Ovary (tissue), 9 donors: Measurements from ENCODE around the gene WDR18. TPM values are rescaled to one million over a fixed set of nuclear protein-coding genes. Genes with fewer than 3 reads are reported as not detected.
A peak's percentile ranks its signal among the peaks of the same experiment; 100 is the strongest.

Source experiments
- DNase-seq, 5 donors: peaks; one replicate each; pipeline ENCODE4 v3.0.0-alpha.2; 2019 to 2020
- H3K27ac ChIP-seq, 2 donors: fragments of 200-600 bp; one replicate each; pipeline versions ENCODE4 v1.5.1 to v1.8.0; 2019 to 2022
- H3K27me3 ChIP-seq: fragments of 200-600 bp; one replicate; pipeline ENCODE4 v1.8.0; 2022
- H3K36me3 ChIP-seq: fragments of 200-600 bp; sonication (generic); one replicate; pipeline ENCODE4 v1.5.1; 2019
- H3K4me1 ChIP-seq: one replicate; pipeline ENCODE4 v1.8.1; 2013; ENCODE audit warnings: mild to moderate bottlenecking, moderate library complexity; ENCODE audit not compliant: insufficient read depth
- H3K4me3 ChIP-seq: fragments of 200-600 bp; sonication (generic); one replicate; pipeline ENCODE4 v1.5.1; 2017
- H3K9me3 ChIP-seq, 2 donors: fragments of 200-600 bp in 1 of 2; sonication (generic) in 1 of 2; one replicate each; pipeline versions ENCODE4 v1.5.1 to v1.8.1; 2013 to 2019; ENCODE audit warnings: mild to moderate bottlenecking in 1 of 2, moderate library complexity in 1 of 2
- EP300 ChIP-seq: sonication (generic); formaldehyde crosslinking; IDR thresholded peaks from one replicate; pipeline ENCODE4 v1.6.1; 2017; ENCODE audit warnings: antibody characterized with exemption
- POLR2A ChIP-seq: fragments of 450-650 bp; IDR thresholded peaks from one replicate; pipeline ENCODE4 v1.6.1; 2017; ENCODE audit warnings: antibody characterized with exemption, mild to moderate bottlenecking, moderate library complexity
- WGBS, 3 donors: extraction: QIAGEN DNeasy Blood & Tissue Kit in 1 of 3; methylation state at CpG; one replicate each; pipeline versions ENCODE4 v1.1.5 to v1.1.7; 2013 to 2017; 5-methylcytosine and 5-hydroxymethylcytosine counted together
- intact Hi-C, 4 donors: fragments of 100-400 bp; cut with DNase I; formaldehyde crosslinking; loops; one replicate each; pipeline versions ENCODE4 v1.11.0 to v1.15.1; 2022 to 2023
- polyA plus RNA-seq, 2 donors: library from polyadenylated mRNA; stranded (reverse); fragments of 200-250 nt in 1 of 2; fragments of 350-450 nt in 1 of 2; fragmentation: Illumina TruSeq in 1 of 2; extraction: RNeasy Lipid Tissue Mini Kit (QIAGEN cat#74804) in 1 of 2; gene quantifications; one replicate each; pipeline ENCODE4 v1.2.3, GENCODE V29; 2013 to 2014
- total RNA-seq, 7 donors: library from RNA; depleted of rRNA in 2 of 7; stranded (reverse); fragments of >200 nt in 2 of 7; fragmentation: NEBNext Ultra II Directional in 3 of 7; extraction: Animal tissue kit (Norgen Biotek cat#: 25700) in 3 of 7; gene quantifications; one replicate each; pipeline versions ENCODE4 v1.1.0 to v1.2.4, GENCODE V29; 2016 to 2023
- TF ChIP-seq, protein P1 (sequence below), 3 donors: fragments of 450-650 bp in 2 of 3; fragments of 200-600 bp in 1 of 3; IDR thresholded peaks; one replicate each; pipeline versions ENCODE4 v1.5.1 to v1.8.0; 2016 to 2022; ENCODE audit warnings: antibody characterized with exemption in 3 of 3, mild to moderate bottlenecking in 1 of 3
- donor health status: DM: no; HTN: no; CAD: no; lungs with moderate emphysema.
- donor health status: DM: no; HTN: no; CAD: no.
- donor health status: Bipolar disorder and iron deficiency.
- donor health status: DM: yes; HTN: yes; CAD: no.
- donor health status: DM: no; HTN: no; CAD: no.
- donor health status: DM: yes; HTN: yes; CAD: no.

WDR18 gene
- total and polyA plus RNA-seq, 9 donors, result 3.5 to 45.6 (median 24.5) TPM

DNA sequence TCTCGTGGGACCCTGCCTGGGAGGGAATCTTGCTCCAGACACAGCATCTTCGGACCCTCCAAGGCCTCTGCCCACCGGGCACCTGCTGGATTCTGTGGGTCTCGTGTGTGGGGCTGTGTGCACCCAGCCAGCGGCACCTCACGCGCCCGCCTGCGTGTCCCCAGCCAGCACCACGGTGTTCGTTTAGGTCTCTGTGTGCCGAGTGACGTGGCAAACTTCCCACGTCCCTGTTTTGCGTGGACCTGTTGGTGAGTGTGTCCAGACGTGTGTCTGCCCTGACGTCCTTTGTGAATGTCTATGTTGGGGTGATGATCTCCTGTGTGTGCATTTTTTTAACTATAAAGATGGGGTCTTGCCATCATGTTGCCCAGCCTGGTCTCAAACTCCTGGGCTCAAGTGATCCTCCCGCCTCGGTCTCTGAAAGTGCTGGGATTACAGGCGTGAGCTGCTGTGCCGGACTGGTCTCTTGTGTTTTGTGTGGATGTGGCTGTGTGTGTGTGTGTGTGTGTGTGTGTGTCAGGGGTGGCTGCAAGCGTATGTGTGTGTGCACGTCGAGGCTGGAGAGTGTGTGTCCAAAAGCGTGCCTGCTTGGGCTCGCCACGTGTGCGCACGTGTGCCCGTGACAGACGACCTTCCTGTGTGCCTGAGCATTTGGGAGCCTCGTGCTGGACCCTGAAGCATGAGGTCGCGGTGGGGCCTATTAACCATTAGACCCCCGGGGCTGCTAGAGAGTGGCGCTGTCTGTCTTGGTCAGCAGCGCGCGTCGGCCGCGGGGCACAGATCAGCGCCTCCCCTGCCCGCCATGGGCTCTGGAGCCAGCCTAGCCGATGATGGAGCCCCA is 42.6 kb upstream of the WDR18 start:
- Histone ChIP-seq H3K27ac (no peak overlapping the region), H3K36me3 (no peaks in the 10 kb centered on the region), H3K4me3 (no peak overlapping the region), H3K4me1 (peaks cover 12% of the 10 kb centered on the region), H3K27me3 (no peaks in the 10 kb centered on the region), H3K9me3 (no peaks in the 10 kb centered on the region)
- intact Hi-C loops, result no loop called here
- no peak for DNase-seq
- WGBS, 3 donors, result 87 to 90% (median 88%) methylated on average over 44 to 45 of the region's 45 CpGs
- TF ChIP-seq POLR2A (no peak), EP300 (no peak)
- TF ChIP-seq, protein P1, sequence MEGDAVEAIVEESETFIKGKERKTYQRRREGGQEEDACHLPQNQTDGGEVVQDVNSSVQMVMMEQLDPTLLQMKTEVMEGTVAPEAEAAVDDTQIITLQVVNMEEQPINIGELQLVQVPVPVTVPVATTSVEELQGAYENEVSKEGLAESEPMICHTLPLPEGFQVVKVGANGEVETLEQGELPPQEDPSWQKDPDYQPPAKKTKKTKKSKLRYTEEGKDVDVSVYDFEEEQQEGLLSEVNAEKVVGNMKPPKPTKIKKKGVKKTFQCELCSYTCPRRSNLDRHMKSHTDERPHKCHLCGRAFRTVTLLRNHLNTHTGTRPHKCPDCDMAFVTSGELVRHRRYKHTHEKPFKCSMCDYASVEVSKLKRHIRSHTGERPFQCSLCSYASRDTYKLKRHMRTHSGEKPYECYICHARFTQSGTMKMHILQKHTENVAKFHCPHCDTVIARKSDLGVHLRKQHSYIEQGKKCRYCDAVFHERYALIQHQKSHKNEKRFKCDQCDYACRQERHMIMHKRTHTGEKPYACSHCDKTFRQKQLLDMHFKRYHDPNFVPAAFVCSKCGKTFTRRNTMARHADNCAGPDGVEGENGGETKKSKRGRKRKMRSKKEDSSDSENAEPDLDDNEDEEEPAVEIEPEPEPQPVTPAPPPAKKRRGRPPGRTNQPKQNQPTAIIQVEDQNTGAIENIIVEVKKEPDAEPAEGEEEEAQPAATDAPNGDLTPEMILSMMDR (IDR thresholded peaks at IDR 0.05), result no peak

DNA sequence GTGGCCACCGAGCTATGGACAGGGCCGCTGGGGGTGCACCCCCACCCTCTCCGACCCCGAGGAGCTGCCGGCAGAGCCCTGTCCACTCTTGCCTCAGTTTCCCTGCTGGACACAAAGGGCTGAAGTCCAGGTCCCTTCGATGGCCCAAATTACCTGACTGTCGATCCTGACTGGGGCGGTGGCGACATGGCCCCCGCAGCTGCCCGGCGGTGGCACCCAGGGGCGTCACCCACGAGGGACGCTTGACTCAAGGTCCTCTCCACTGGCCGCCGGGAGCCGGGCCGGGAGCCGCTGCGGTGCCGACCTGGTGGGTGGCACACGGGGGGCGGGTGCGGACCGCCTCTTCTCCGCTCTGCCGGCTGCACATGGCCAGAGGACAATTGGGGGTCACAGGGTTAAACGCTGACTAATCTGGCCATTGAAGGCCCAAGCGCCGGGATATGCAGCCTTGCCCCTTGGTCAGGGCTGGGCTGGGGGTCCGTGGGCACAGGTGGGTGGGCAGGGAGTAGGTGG is 42.0 kb upstream of the WDR18 start:
- Histone ChIP-seq H3K4me1 (peaks cover 12% of the 10 kb centered on the region), H3K27ac (no peak overlapping the region), H3K4me3 (no peak overlapping the region), H3K9me3 (no peaks in the 10 kb centered on the region), H3K27me3 (no peaks in the 10 kb centered on the region), H3K36me3 (no peaks in the 10 kb centered on the region)
- intact Hi-C loops, result no loop called here
- TF ChIP-seq, protein P1 (IDR thresholded peaks at IDR 0.05), result no peak
- TF ChIP-seq EP300 (no peak), POLR2A (no peak)
- no peak for DNase-seq
- 89 to 92% (median 92%) methylated on average over 32 of the region's 32 CpGs for WGBS, 3 donors

DNA sequence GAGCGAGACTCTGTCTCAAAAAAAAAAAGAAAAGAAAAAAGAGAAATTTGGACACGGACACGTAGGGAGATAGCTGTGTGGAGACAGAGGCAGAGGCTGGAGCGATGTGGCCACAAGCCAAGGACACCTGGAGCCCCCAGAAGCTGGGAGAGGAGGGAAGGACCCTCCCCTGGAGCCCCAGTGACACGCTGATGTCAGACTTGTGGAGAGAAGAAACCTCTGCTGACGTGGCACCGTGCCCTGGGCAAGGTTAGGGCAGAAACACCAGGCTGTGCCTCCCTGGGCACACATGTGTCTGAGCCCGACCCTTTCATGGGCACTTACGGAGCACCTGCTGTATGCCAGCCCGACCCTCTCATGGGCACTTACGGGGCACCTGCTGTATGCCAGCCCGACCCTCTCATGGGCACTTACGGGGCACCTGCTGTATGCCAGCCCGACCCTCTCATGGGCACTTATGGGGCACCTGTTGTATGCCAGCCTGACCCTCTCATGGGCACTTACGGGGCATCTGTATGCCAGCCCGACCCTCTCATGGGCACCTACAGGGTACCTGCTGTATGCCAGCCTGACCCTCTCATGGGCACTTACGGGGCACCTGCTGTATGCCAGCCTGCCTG is 40.5 kb upstream of the WDR18 start:
- Histone ChIP-seq H3K4me3 (no peak overlapping the region), H3K27me3 (no peaks in the 10 kb centered on the region), H3K36me3 (no peaks in the 10 kb centered on the region), H3K9me3 (no peaks in the 10 kb centered on the region), H3K4me1 (peaks cover 12% of the 10 kb centered on the region), H3K27ac (no peak overlapping the region)
- intact Hi-C loops, result no loop called here
- DNase-seq, result peak in 2 of 5 donors; percentile 41 to 44
- TF ChIP-seq POLR2A (no peak), EP300 (no peak)
- TF ChIP-seq, protein P1 (IDR thresholded peaks at IDR 0.05), result no peak
- 84 to 86% (median 85%) methylated on average over 17 of the region's 17 CpGs for WGBS, 3 donors

DNA sequence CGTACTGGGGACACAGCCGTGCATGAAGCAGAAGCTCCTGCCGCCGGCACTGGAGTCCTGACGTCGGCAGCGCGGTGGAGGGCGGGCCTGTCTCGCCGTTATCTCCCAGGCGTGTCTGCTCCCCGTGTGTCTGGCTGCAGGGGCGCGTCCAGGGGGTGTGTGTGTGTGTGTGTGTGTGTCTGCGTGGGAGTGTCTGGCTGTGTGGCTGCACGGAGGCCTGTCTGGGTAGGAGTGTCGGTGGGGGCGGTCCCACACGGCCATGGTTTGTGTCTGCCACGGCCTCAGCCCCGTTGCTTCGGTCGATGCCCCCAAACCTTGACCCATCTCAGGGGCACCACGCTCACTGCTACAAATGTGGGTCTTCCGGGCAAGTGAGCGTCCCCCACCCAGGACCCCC is 40.0 kb upstream of the WDR18 start:
- Histone ChIP-seq H3K27ac (no peak overlapping the region), H3K4me3 (no peak overlapping the region), H3K36me3 (no peaks in the 10 kb centered on the region), H3K27me3 (no peaks in the 10 kb centered on the region), H3K4me1 (peaks cover 12% of the 10 kb centered on the region), H3K9me3 (no peaks in the 10 kb centered on the region)
- TF ChIP-seq, protein P1 (IDR thresholded peaks at IDR 0.05), result no peak
- TF ChIP-seq EP300 (no peak), POLR2A (no peak)
- DNase-seq, result peak; percentile 84 to 96 (median 89)
- intact Hi-C loops, result no loop called here
- WGBS, 3 donors, result 9 to 15% (median 11%) methylated on average over 24 to 27 of the region's 27 CpGs
